Measurements from ENCODE around the gene RGS17.

Gene RGS17

DNA sequence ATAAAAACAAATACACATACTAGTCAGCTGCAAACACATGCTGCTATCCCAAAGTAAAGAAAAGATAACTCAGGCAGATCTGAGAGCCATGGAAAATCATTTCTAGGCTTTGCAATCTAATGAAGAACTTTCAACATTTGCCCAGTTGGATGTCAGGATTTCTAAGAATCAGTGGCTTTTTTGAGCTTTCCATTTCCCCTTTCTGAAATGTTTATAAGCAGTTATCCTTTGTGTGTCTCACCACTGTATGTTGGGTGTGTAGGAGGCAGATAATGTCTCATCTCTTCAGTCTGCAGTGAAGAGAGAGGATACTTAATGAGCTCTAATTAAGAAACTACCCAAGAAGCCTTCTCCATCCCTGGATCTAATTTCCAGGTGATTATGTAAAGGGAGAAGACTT is 43.6 kb downstream of the RGS17 start:
- in situ Hi-C loops (cut with HindIII; ENCODE audit: low sequenced_read_pairs), result no loop called here
- no peak overlapping the region for H3K4me3 ChIP-seq (ENCODE audit: low read depth, low read length)
- TF ChIP-seq CTCF (IDR thresholded peaks at IDR 0.05; ENCODE audit: low read depth, low read length, missing control alignments), result no peak
- DNase-seq (ENCODE audit: low read depth), result no peak

DNA sequence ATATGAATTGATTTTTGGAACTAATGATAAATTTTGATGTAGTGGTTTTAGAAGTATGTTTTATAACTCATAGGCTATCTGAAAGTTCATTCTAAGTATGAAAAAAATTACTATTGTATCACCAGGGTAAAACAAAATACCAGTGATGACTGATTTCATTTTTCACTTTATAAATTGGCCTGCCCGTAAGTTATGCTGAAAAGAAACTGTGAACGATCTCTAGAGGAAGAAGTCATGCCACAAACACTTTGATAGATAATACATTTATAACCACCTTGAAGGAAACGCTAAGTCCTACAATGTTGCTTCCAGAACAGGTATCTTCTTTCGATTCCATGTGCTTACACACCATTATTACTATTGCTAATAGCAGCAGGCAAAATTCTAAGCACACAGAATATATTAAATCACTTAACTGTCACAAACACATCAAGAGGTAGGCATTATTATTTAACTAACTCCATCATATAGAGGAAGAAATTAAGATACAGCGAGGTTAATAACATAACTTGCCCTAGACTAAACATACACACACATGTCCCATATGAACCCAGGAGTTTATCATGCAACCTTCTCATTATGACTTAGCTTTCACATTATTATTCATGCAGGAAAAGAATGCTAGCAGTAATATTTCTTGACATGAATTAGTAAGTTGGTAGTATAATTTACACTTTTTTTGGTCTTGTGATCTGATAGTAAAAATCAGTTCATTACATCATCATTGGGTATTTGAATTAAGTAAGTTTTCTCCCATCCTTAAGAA is 44.7 kb downstream of the RGS17 start:
- no peak overlapping the region for H3K4me3 ChIP-seq (ENCODE audit: low read depth, low read length)
- TF ChIP-seq CTCF (IDR thresholded peaks at IDR 0.05; ENCODE audit: low read depth, low read length, missing control alignments), result no peak
- DNase-seq (ENCODE audit: low read depth), result no peak
- in situ Hi-C loops (cut with HindIII; ENCODE audit: low sequenced_read_pairs), result no loop called here

- H3K4me3 ChIP-seq (ENCODE audit: low read depth, low read length), result no peak overlapping the region
- no peak for TF ChIP-seq CTCF (IDR thresholded peaks at IDR 0.05; ENCODE audit: low read depth, low read length, missing control alignments)
- DNase-seq (ENCODE audit: low read depth), result no peak
- in situ Hi-C loops (cut with HindIII; ENCODE audit: low sequenced_read_pairs), result no loop called here
These were observed 45.8 kb downstream of the RGS17 start for GRCh38 chr6:153085239-153085638.

DNA sequence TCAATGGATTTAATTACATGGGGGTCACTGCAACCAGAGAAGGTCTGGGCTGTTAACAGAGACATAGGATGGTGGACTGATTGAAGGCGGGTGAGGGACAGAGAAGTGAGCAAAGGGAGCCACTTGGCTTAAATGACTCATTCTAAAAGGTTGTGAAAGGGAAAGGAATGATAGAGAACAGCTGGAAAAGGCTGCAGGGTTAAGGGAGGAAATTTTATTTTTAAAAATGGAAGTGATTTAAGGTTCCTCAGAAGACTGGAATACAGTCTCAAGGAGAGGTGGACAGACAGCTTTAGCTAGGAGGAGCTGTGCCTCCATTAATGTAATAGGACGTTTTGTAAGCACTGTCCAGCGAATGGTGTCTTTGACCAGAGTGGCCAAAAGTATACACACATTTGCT is 46.7 kb downstream of the RGS17 start:
- no peak for TF ChIP-seq CTCF (IDR thresholded peaks at IDR 0.05; ENCODE audit: low read depth, low read length, missing control alignments)
- in situ Hi-C loops (cut with HindIII; ENCODE audit: low sequenced_read_pairs), result no loop called here
- no peak overlapping the region for H3K4me3 ChIP-seq (ENCODE audit: low read depth, low read length)
- DNase-seq (ENCODE audit: low read depth), result no peak

DNA sequence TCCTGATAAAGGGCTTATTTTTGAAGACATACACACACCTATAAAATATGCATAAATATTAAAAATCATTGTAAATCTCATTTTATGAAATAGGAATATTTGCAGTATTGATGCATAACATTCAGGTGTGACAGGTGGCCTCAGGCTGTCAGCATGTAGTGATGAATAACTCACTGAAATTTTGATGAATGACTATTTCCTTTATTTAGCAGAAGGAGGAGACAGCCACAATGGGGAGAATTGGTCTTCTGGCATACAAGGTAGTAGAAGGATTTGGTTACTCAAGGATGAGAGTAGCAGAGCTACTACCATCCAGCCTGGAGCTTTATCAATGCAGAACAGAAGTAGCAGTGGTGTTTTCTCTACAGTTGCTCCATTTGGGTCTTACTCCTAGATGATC is 47.2 kb downstream of the RGS17 start:
- TF ChIP-seq CTCF (IDR thresholded peaks at IDR 0.05; ENCODE audit: low read depth, low read length, missing control alignments), result no peak
- H3K4me3 ChIP-seq (ENCODE audit: low read depth, low read length), result no peak overlapping the region
- DNase-seq (ENCODE audit: low read depth), result no peak
- in situ Hi-C loops (cut with HindIII; ENCODE audit: low sequenced_read_pairs), result no loop called here

DNA sequence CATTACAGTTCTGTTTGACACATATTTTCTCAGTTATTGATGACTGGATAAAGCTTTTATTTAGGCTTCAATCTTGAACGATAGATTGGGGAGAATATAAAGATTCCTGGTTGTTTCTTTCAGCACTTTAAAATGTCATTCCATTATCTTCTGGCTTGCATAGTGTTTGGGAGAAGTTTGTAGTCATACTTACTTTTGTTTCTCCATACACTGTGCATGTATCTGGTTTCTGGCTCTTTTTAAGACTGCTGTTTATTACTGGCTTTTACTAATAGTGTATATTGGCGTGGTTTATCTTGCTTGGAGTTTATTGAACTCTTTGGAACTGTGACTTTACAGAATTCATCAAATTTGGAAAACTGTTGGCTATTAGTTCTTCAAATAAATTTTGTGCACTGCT is 49.2 kb downstream of the RGS17 start:
- DNase-seq (ENCODE audit: low read depth), result no peak
- no peak for TF ChIP-seq CTCF (IDR thresholded peaks at IDR 0.05; ENCODE audit: low read depth, low read length, missing control alignments)
- in situ Hi-C loops (cut with HindIII; ENCODE audit: low sequenced_read_pairs), result no loop called here
- H3K4me3 ChIP-seq (ENCODE audit: low read depth, low read length), result no peak overlapping the region

Data from astrocyte of the cerebellum (primary cell).